GM20000 (cell line): ENCODE data around the gene CHL1.
"Not testable (repeated sequence)": the region's sequence is repeated elsewhere in the genome, so short reads cannot be mapped to it uniquely, and the experiment has no call there.

ENCODE experiments used
- DNase-seq: peaks from one replicate; pipeline ENCODE4 v3.0.0; 2012; ENCODE audit warnings: low spot score
- TF ChIP-seq, protein P1 (sequence below): IDR thresholded peaks from 2 replicates; pipeline ENCODE4 v1.5.1; 2012; ENCODE audit warnings: mild to moderate bottlenecking, control low read depth; ENCODE audit errors: extremely low read depth, missing control alignments

CHL1 gene

DNA sequence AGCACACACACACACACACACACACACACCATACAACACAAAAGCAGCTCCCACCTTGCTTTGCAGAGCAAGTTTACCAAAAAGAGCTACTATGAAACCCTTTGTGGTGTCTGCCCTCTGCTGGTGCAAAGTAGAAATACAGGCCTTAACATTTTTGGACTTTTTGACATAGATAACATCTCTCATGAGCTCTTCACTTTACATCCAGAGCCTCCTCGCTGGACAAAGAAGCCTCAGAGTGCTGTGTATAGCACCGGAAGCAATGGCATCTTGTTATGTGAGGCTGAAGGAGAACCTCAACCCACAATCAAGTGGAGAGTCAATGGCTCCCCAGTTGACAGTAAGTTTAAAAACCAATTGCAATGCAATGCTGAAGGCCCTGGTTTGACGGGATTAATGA is 157.9 kb downstream of the CHL1 start:
- DNase-seq = peak; percentile 24
- TF ChIP-seq, protein P1, sequence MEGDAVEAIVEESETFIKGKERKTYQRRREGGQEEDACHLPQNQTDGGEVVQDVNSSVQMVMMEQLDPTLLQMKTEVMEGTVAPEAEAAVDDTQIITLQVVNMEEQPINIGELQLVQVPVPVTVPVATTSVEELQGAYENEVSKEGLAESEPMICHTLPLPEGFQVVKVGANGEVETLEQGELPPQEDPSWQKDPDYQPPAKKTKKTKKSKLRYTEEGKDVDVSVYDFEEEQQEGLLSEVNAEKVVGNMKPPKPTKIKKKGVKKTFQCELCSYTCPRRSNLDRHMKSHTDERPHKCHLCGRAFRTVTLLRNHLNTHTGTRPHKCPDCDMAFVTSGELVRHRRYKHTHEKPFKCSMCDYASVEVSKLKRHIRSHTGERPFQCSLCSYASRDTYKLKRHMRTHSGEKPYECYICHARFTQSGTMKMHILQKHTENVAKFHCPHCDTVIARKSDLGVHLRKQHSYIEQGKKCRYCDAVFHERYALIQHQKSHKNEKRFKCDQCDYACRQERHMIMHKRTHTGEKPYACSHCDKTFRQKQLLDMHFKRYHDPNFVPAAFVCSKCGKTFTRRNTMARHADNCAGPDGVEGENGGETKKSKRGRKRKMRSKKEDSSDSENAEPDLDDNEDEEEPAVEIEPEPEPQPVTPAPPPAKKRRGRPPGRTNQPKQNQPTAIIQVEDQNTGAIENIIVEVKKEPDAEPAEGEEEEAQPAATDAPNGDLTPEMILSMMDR = peak; percentile 47

DNA sequence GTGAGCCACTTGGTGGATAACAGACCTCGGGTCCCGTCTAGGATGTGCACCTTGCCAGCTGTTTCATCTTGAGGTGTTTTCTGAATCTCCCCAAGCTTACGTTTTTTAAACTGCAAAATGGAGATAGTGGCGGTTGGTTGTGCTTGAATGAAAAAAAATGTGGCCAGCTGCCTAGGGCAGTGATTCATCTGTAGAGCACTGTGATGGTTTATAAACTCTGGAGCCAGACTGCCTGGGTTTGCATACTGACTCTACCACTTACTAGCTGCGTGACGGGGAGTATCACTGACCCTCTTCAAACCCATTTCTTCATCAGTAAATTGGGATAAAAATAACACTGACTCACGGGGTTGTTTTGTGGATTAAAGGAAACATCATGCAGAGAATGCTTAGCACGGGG is 159.1 kb downstream of the CHL1 start:
- DNase-seq = no peak
- TF ChIP-seq, protein P1 = no peak

DNA sequence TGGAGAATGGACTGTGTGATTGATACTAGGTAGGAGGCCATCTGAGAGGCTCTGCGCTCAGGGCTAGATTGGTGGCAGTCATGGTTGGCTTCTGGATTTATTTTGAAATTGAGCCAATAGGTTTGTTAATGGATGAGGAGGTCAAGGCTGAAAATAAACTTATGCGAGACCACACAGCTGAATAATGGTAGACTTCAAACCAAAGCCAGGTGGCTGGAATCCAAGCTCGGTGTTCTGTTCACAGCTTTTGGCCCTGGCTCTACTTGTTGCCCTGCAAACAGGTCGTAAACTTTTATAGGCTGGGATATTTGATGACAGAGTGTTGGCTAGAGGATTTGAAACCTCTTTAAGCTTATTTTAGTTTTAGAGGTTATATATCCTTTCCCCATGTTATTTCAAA is 160.4 kb downstream of the CHL1 start:
- TF ChIP-seq, protein P1 = no peak
- no peak for DNase-seq

DNA sequence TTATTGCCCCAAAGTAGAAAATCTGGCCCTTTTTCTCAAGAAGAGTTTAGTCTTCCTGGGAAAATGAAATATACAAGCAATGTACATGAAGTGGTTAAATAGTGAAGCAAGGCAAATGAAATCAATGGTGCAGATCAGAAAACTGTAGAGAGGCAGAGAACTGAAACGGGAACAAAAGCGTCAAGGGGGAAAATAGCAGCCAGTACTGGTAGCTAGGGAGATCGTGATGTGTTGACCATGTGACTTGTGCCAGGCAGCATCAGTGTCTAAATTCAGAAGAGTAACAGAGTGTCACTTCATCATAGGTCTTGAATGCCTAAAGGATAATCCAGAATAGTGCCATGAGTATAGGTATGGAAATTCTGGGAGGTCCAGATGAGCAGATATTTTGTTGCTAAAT is 163.1 kb downstream of the CHL1 start:
- TF ChIP-seq, protein P1 = no peak
- DNase-seq = no peak

DNA sequence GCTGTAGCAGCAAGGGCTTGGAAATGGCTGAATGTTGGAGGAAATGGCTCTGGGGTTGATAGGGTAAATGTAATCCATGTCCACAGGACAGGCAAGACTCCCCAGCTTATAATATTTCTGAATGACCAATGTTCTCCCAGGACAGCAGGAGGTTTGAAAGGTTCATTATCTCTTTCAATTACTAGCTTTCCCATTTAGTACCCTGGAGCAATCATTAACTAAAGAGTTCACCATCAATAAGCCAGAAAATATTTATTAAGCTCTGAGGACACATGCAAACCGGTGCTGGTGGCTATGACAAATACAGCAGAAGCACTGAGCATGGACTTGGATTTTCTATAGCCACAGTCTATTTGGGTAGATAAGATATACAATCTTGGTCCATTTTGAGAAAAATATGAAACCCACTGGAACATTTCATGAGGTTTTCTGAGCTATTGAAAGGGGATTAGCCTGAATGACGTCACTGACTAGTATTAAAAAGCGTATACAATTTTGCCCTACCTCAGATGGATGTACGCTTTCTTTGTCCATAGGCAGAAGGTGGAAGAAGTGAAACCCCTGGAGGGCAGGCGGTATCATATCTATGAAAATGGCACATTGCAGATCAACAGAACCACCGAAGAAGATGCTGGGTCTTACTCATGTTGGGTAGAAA is 166.2 kb downstream of the CHL1 start:
- no peak for DNase-seq
- TF ChIP-seq, protein P1 = no peak

DNA sequence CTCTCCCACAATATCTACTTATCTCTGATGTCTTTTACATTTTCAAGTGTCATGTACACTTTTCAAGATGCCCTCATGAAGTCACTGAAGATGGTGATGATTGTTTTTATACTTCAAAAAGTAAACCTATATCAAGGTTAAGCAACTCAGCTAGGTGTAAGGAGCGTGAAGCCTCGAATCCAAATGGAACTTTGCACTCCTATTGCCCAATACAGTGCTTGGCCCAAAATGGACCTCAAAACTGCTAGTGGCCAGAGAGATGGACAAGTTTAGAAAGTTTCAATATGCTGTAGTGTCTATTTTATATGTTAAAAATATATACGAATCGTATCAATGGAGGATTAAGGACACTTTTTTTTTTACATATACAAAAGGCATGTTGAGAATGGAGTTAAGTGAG is 167.7 kb downstream of the CHL1 start:
- no peak for DNase-seq
- TF ChIP-seq, protein P1 = no peak

DNA sequence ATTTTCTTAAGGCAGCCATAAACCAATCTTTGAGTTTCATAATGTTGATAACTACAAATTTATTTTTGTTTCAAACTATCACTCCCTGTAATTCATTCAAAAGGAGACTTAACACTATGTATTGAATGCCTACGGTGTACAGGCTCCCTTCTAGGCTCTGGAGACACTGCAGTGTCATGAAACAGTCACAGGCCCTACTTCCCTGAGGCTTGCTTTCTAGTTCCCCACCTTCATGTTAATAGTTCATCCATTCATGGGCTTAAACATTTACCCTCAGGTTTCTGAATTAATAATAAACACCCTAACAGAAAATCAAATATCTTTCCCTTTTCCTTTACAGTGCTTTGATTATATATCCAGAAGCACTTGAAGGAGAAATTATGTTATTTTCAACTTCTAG is 168.7 kb downstream of the CHL1 start:
- DNase-seq = no peak
- TF ChIP-seq, protein P1 = no peak

DNA sequence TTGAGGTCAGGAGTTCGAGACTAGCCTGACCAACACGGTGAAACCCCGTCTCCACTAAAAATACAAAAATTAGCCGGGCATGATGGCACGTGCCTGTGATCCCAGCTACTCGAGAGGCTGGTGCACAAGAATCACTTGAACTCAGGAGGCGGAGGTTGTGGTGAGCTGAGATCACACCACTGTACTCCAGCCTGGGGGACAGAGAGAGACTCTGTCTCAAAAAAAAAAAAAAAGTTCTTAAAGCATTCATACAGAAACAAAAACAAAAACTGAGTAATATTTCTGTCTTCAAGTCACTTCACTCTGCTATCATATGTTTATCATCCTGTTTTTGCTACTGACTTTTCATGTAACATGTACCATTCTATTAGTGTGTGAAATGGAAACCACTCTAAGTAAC is 169.7 kb downstream of the CHL1 start:
- not testable (repeated sequence) for DNase-seq
